Measurements from ENCODE around the gene NHP2.

- TF ChIP-seq CTCF (IDR thresholded peaks at IDR 0.05; ENCODE audit: insufficient read depth, low read depth, low read length) (no peak), EZH2 (IDR thresholded peaks at IDR 0.05; ENCODE audit: insufficient read depth, low read length) (no peak)
Measured at GRCh38 chr5:178141550-178141949, 12.1 kb downstream of the NHP2 start.
